AG20443 (cell line): ENCODE results near the gene GPR143.
"Not testable (repeated sequence)": the region's sequence is repeated elsewhere in the genome, so short reads cannot be mapped to it uniquely, and the experiment has no call there.

Source experiments
- DNase-seq: peaks from one replicate; pipeline ENCODE4 v3.0.0; 2012; ENCODE audit warnings: low spot score, mixed read lengths

GPR143 gene

DNA sequence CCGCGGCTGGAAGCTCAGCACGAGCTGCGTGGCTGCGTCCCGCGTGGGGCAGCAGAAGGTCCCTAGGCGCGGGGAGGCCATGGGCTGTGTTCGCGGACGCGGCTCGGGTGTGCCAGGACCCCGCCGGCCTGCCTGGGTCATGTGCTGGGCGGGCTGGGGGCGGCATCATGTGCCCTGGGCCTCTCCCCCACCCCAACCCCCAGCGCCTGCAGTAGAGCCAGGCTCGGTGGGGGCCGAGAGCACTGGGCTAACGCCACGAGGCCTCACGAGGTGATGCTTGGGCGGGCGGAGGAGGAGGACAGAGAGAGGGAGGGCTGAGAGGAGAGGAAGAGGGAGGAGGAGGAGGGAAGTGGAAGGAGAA, at the start of gene GPR143:
GPR143 (minus strand) TSS at position 111 of the 361 bp plus-strand sequence; CDS start at position 81, 30 bp downstream.
- DNase-seq: no peak

- not testable (repeated sequence) for DNase-seq
Measured at GRCh38 chrX:9811086-9811485, 45.4 kb upstream of the GPR143 start.

GRCh38 chrX:9809876-9810275, 44.2 kb upstream of the GPR143 start:
- DNase-seq: not testable (repeated sequence)

DNA sequence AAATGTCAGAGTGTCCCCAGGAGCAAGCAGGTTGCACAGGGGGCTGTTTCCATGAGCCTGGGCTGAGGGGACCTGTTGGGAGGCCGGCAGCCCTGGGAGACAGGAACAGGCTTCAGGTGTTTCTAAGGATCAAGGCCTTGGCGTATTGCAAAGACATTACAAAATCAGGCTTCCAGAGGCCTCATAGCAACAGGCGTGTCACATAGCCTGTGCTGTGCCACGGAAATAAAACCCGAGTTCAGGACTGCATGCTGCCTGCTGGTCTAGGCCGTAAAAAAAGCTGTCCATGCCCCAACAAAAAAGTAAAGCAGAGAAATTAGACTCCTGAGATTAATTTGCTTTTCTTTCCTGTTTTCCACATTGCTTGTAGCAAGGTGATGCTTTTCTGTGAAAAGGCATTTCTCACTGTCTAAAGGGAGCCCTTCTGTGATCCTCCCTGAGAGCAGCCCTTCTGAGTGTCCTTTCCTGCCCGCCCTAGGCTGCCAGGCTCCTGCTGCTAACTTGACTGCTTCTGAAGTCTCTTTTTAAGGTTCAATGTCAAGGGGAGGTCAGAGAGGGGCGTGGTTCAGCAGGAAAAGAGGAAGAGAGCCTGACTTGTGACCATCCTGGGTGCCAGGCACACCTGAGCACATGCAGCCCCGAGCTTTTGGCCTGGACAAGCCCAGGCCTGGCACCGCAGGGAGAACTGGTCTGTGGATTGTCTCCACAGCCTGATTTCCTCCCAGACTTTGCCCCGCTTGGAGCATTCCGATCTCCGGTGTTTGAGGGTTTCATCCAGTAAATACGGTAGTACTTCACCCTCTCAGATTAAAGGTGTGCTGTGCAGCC, 41.9 kb upstream of the GPR143 start:
- DNase-seq: no peak

GRCh38 chrX:9805956-9806355, 40.3 kb upstream of the GPR143 start:
- no peak for DNase-seq

DNA sequence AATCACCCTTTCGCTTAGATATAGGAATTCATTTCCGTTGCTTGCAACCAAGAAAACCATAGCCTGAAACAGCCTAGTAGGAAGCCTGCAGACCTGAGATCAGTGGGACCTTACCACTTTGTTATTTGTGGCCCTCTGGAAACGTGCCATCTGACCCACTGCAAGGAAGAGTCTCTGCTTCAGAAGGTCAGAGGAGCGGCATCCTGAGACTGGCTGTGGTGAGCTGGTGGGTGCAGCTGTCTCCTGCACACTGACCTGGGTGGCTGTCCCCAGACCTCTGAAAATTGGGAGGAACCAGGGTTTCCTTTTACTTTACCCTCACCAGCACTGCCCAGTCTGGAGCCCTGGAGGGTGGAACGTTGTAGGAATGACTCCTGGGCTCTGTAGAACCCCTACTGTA, 38.8 kb upstream of the GPR143 start:
- DNase-seq: no peak

DNA sequence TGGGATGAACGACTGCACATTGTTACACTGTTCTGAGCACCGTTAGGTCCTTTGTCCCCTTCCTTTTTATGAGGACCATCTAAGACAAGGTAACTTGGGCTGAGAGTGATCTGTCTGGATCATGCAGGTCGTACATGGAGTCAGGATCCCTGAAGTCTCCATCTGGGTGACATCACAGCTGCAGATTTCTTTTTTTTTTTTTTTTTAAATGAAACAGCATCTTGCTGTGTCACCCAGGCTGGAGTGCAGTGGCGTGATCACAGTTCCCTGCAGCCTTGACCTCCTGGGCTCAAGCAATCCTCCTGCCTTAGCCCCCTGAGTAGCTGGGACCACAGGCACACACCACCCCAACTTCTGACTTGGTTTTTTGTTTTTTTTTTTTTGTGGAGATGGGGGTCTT, 37.1 kb upstream of the GPR143 start:
- no peak for DNase-seq

DNA sequence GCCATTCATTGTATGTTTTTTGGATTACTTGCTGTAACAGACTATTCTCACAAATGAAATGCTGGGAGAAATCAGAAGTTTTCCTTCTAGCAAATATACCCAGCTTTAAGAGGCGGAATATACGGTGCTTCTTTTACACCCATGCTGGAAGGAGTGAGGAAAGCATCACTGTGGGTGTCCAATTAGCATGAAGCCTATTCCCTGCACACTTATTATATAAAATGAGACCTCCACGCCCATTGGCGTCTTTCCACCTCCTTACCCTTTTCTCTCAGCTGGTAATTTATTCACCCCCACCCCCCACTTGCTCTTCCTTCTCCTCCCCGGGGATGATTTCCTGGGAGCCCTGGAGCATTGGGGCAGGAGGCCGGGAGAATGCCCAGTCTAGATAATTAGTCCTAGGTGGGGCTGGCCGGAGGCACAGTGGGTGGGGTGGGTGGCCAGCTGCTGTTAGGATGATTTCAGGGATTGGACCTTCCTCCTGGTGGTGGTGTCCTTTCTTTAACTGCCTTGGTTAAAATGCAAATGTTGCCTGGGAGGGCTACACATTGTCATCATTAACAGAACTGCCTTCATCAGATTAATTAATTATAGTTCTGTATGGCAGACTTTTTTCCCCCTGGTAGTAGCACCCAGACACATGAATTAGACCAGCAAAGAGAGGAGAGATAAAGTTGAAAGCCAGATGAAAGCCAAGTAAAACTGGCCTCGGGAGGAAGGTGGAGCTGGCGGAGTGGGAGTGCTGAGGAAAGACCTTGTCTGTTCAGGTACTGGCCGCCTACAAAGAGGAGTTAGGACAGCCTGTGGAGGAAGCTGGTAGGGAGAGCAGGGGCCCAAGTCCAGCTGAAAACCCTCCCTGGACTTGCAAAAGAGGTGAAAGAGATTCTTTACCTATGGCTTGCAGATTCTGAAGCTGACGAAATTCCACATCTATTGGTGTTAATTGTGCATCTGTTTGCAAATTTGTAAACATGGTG, 32.0 kb upstream of the GPR143 start:
- DNase-seq: no peak

- no peak for DNase-seq
Measured at GRCh38 chrX:9794495-9794894, 28.8 kb upstream of the GPR143 start.

DNA sequence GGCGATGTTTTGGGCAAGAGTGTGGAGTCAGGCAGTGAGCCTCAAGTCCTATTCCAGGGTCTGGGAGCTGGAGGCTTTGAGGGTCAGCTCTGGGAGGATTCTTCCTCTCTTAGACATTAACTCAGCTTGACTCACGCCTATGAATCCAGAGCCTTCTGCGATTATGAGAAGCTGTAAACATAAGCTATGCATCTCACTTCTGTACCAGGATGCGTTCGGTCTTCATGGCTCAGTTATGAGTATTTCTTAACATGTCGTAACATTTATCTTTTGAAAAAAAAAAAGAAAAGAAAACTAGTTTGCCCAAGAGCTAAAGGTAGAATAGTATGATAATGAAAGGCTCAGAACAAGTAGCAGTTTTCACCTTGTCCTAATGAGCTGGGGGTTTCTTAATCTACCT, 25.2 kb upstream of the GPR143 start:
- DNase-seq: no peak

DNA sequence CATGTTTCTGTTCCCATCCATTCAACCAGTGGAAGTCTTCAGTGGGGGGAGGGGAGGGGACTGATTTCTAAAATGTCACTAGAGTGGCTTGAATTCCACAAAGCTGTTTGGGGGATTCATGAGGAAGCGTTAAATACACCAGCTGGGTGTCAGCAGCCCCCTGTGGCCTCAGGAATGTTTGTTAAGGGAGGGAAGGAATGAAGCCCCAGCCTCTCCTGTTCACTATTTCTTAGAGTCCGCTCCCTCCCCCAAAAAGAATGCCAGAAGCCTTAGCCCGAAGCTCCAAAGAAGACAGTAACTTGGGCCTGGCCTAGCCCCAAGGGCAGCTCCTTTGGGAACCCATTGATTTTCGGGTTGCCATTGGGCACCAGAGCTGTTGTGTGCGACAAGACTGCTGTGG, 23.9 kb upstream of the GPR143 start:
- DNase-seq: no peak

GRCh38 chrX:9788911-9789310, 23.3 kb upstream of the GPR143 start:
- no peak for DNase-seq

- no peak for DNase-seq
Measured at GRCh38 chrX:9786798-9787635, 21.4 kb upstream of the GPR143 start.

DNA sequence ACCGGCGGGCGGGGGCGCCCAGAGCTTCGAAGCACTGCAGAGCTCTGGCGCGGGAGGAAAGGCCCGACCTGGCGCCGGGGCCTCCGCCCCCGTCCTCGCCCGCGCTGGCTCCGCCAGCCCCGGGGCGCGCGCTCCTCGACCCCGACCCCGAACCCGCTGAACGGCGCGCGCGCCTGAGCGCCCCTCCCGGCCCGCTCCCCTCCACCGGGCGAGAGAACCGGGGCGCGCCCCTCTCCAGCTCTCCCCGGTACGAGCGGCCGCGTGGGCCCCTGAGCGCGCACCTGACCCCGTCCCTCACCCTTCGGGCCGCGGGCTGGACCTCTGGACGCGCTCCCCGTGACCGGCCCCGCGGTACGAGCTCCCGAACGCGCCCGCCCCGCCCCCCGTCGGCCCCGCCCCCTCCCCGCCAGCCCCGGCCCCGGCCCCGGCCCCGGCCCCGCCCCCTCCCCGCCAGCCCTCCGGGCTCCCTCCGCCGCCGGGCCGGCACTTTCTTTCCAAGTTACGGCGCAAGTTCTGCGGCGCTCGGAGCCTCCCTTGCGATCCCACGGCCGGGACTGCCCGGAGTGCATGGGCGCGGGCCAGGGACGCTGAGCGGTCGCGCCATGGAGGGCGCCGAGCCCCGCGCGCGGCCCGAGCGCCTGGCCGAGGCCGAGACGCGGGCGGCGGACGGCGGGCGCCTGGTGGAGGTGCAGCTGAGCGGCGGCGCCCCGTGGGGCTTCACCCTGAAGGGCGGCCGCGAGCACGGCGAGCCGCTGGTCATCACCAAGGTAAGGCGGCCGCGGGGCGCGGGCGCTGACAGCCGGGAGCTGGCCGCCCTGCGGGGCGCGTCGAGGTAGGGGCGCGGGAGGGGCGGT, 20.5 kb upstream of the GPR143 start, which contains the start of gene SHROOM2:
SHROOM2 (plus strand) TSS at position 486 of the 854 bp plus-strand sequence; CDS start at position 603, 117 bp downstream.
- DNase-seq: no peak

DNA sequence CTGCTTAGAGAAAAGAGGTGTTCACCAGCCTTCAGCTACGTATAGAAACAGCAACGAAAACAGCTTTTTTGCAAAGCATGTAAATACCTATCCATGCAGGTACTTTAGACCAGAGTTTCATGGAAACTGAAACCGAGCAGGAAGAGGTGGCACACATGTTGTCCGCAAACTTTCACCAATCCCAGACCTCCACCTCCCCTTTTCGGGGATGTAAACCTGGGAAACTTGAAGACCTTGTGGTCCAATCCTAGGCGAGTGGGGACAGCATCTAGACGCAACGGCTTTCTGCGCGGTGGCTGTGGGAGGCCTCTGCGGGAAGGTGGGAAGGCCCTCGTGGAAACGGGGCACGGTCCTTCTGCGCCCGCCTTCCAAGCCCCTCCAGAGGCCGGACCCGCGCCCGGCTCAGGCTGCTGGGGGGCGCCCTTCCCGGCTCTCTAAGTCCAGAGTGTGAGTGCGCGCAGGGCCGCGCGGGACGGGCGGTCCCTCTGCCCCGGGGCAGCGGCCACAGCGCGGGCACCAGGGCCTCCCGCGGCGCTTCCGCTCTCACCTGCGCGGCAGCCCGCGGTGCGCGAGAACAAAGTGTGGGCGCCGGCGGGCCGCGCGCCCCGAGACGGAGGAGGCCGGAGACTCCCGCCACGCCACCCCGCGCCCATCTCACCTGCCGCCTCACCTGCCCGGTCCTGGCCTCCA, 19.8 kb upstream of the GPR143 start:
- no peak for DNase-seq

GRCh38 chrX:9784332-9784731, 18.7 kb upstream of the GPR143 start:
- no peak for DNase-seq

DNA sequence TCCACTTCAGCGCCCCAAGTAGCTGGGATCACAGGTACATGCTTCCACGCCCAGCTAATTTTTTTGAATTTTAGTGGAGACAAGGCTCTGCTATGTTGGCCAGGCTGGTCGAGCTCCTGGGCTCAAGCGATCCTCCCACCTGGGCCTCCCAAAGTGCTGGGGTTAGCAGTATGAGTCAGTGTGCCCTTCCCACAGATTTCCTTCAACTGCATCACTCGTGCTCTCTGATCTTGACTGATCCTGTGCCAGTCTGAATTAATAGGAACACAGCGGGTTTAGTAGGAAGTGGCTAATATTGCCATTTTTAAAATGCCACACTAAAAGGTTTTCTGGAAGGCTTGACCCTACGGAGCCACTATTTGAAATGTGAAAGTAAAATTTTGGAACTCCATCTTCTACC, 16.3 kb upstream of the GPR143 start:
- no peak for DNase-seq

- DNase-seq: no peak
Measured at GRCh38 chrX:9775930-9776329, 10.3 kb upstream of the GPR143 start.

GRCh38 chrX:9772943-9773342, 7.3 kb upstream of the GPR143 start:
- no peak for DNase-seq

DNA sequence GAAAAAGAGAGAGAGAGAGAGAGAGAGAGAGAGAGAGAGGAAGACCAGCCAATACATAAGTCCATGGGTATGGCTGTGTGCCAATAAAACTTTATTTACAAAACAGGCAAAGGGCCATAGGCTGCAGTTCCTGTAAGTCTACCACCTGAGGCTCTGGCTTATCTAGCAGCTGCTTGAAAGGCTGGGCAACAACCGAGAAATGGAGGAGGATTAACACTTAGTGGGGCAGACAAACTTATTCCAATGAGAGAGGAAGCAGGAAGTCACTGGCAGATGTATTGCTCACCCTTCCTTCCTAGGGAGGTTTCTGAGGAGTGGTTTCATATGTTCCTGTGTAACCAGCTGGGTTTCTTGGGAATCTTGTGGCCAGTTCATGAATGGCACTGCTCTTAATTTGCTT, 4.7 kb upstream of the GPR143 start:
- no peak for DNase-seq
